Bladder microvascular endothelial cell (primary cell): Measurements from ENCODE around the gene MYCBP2. TPM values are rescaled to one million over a fixed set of nuclear protein-coding genes. Genes with fewer than 3 reads are reported as not detected.

Source experiments
- total RNA-seq: library from RNA; depleted of rRNA; stranded (reverse); fragments of >200 nt; gene quantifications from 2 replicates; pipeline ENCODE4 v1.2.3, GENCODE V29; 2014

MYCBP2 gene
- total RNA-seq: 83.9 and 211 TPM in 2 replicates

GRCh38 chr13:77326905-77327604 is at the start of gene MYCBP2:
Gene MYCBP2 (minus strand): TSS chr13:77327094. CDS start chr13:77326775, 319 bp downstream.

DNA sequence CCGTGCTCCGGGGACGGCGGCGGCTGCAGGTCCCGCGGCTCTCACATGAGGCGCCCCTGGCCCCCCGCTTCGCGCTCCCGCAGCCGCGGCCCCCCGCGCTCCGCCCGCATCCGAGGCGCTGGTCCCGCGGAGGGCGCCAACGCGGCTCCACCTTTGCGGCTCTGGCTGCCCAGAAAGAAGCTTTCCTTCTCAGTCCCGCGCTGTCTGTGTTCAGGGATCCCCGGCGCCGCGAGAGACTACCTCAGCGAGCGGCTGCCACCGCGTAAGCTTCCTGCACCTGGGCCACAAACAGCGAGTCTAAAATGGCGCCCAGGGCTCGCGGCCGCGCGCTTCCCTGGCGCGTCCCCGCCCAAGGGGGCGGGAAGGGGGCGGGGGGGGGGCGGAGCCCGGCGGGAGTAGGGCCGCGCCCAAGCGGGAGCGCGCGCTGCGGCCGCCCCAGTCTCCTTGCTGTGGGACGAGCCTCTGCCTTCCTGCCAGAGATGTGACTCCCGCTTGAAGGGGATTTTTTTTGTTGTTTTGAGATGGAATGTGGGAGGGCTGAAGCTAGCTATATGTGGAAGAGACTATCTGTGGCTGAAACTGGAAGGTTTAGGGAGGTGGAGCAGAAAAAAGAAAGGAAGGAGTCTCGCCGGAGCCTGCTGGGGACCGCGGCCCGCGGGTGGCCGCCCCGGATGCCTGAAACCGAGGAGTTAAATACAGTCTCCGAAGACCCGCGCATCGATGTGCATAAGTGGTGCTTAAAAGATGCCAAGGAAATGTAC is 299.9 kb downstream of the MYCBP2 start, which contains the start of gene FBXL3:
TSS of gene FBXL3 (minus strand) at position 299 of the 761 bp plus-strand sequence. CDS start 5,299 bp downstream, outside the sequence.

Other genes with a start within 250 kb of the MYCBP2 start
- not detected in 2 replicates for gene SCEL, start 208.6 kb upstream of the MYCBP2 start, total RNA-seq